DOHH2 (cell line): ENCODE results near the gene LRRC42.
"Not testable (repeated sequence)": the region's sequence is repeated elsewhere in the genome, so short reads cannot be mapped to it uniquely, and the experiment has no call there.

Experiments
- H3F3A ChIP-seq: fragments of 200-600 bp; sonication (generic), shearing (Covaris generic); 2 replicates; pipeline ENCODE4 v1.6.0; 2016; ENCODE audit warnings: antibody characterized with exemption, mild to moderate bottlenecking; ENCODE audit not compliant: control insufficient read depth, insufficient read depth
- H3K27ac ChIP-seq: fragments of 200-600 bp; sonication (generic); 2 replicates; pipeline ENCODE4 v1.5.1; 2014; ENCODE audit warnings: low read depth, mild to moderate bottlenecking, low read length, moderate library complexity
- H3K27me3 ChIP-seq: fragments of 200-600 bp; sonication (generic); 2 replicates; pipeline ENCODE4 v1.6.1; 2014; ENCODE audit warnings: mild to moderate bottlenecking, low read length, mixed read lengths; ENCODE audit not compliant: control insufficient read depth
- H3K36me3 ChIP-seq: fragments of 200-600 bp; sonication (generic); 2 replicates; pipeline ENCODE4 v1.6.1; 2014; ENCODE audit warnings: mild to moderate bottlenecking, low read length, moderate library complexity, mixed read lengths; ENCODE audit not compliant: control insufficient read depth
- H3K4me1 ChIP-seq: fragments of 200-600 bp; sonication (generic); 2 replicates; pipeline ENCODE4 v1.6.1; 2014; ENCODE audit warnings: mild to moderate bottlenecking, low read length, mixed read lengths; ENCODE audit not compliant: control insufficient read depth
- H3K4me2 ChIP-seq: fragments of 200-600 bp; sonication (generic); 2 replicates; pipeline ENCODE4 v1.6.0; 2014; ENCODE audit warnings: mild to moderate bottlenecking, low read length, moderate library complexity
- H3K4me3 ChIP-seq: fragments of 200-600 bp; sonication (generic); 2 replicates; pipeline ENCODE4 v1.5.1; 2014; ENCODE audit warnings: mild to moderate bottlenecking, low read length, mixed read lengths
- H3K79me2 ChIP-seq: fragments of 200-600 bp; sonication (generic); 2 replicates; pipeline ENCODE4 v1.6.1; 2014; ENCODE audit warnings: mild to moderate bottlenecking, low read length, mixed read lengths; ENCODE audit not compliant: control insufficient read depth
- H3K9me2 ChIP-seq: fragments of 200-600 bp; sonication (generic); replicated peaks from 2 replicates; pipeline ENCODE4 v1.6.1; 2014; ENCODE audit warnings: mild to moderate bottlenecking, low read length, mixed read lengths; ENCODE audit not compliant: control insufficient read depth
- H3K9me3 ChIP-seq: fragments of 200-600 bp; sonication (generic); 2 replicates; pipeline ENCODE4 v1.6.1; 2014; ENCODE audit warnings: antibody characterized with exemption, low read length, mixed read lengths; ENCODE audit not compliant: control insufficient read depth, insufficient read depth
- H4K20me1 ChIP-seq: fragments of 200-600 bp; sonication (generic); 2 replicates; pipeline ENCODE4 v1.6.0; 2014; ENCODE audit warnings: low read depth, mild to moderate bottlenecking, antibody characterized with exemption, low read length, moderate library complexity; ENCODE audit not compliant: control insufficient read depth, insufficient read depth
- CTCF ChIP-seq: fragments of 200-600 bp; sonication (generic); IDR thresholded peaks from one replicate; pipeline ENCODE4 v1.5.1; 2014; ENCODE audit warnings: antibody characterized with exemption, mild to moderate bottlenecking, low read depth, low read length; ENCODE audit not compliant: poor library complexity, severe bottlenecking
- EZH2phosphoT487 ChIP-seq: fragments of 200-600 bp; sonication (generic); IDR thresholded peaks from 2 replicates; pipeline ENCODE4 v1.6.1; 2017; ENCODE audit warnings: borderline replicate concordance, mild to moderate bottlenecking, antibody characterized with exemption, low read length, moderate library complexity, mixed read lengths

The LRRC42 gene

GRCh38 chr1:53967409-53968124 is 21.4 kb downstream of the LRRC42 start:
- Histone ChIP-seq H3K36me3 (peaks cover 48% of the 10 kb centered on the region), H3K9me2 (no peaks in the 10 kb centered on the region), H3K27me3 (no peaks in the 10 kb centered on the region), H3K79me2 (no peaks in the 10 kb centered on the region), H3K9me3 (no peaks in the 10 kb centered on the region), H3F3A (no peaks in the 10 kb centered on the region), H3K27ac (no peak overlapping the region), H3K4me1 (no peaks in the 10 kb centered on the region), H3K4me2 (no peak overlapping the region), H4K20me1 (no peaks in the 10 kb centered on the region), H3K4me3 (no peak overlapping the region)
- TF ChIP-seq CTCF: no peak
- no peak for TF ChIP-seq EZH2phosphoT487

GRCh38 chr1:53968125-53968513 is 22.0 kb downstream of the LRRC42 start:
- no peaks in the 10 kb centered on the region for H3K27me3 ChIP-seq
- H3K36me3 ChIP-seq: peaks cover 42% of the 10 kb centered on the region
- no peaks in the 10 kb centered on the region for H3K9me2 ChIP-seq
- no peak overlapping the region for H3K4me3 ChIP-seq
- no peak for TF ChIP-seq CTCF
- TF ChIP-seq EZH2phosphoT487: no peak
- no peaks in the 10 kb centered on the region for H4K20me1 ChIP-seq
- no peaks in the 10 kb centered on the region for H3K79me2 ChIP-seq
- H3K9me3 ChIP-seq: no peaks in the 10 kb centered on the region
- H3K27ac ChIP-seq: no peak overlapping the region
- no peaks in the 10 kb centered on the region for H3K4me1 ChIP-seq
- no peak overlapping the region for H3K4me2 ChIP-seq
- H3F3A ChIP-seq: no peaks in the 10 kb centered on the region

GRCh38 chr1:53969323-53969722 is 23.2 kb downstream of the LRRC42 start:
- peaks cover 34% of the 10 kb centered on the region for H3K36me3 ChIP-seq
- not testable (repeated sequence) for H3K9me3 ChIP-seq, H3K27me3 ChIP-seq, H3K4me3 ChIP-seq, H3K4me1 ChIP-seq, H3K27ac ChIP-seq, H3K9me2 ChIP-seq, H3F3A ChIP-seq, H4K20me1 ChIP-seq, H3K79me2 ChIP-seq, H3K4me2 ChIP-seq

- H3F3A ChIP-seq: no peaks in the 10 kb centered on the region
- TF ChIP-seq CTCF (no peak), EZH2phosphoT487 (no peak)
- H3K36me3 ChIP-seq: peaks cover 24% of the 10 kb centered on the region
- H3K4me3 ChIP-seq: no peak overlapping the region
- no peaks in the 10 kb centered on the region for H3K79me2 ChIP-seq
- no peaks in the 10 kb centered on the region for H3K27me3 ChIP-seq
- H3K4me1 ChIP-seq: no peaks in the 10 kb centered on the region
- H3K27ac ChIP-seq: no peak overlapping the region
- no peaks in the 10 kb centered on the region for H3K9me3 ChIP-seq
- H3K9me2 ChIP-seq: no peaks in the 10 kb centered on the region
- no peak overlapping the region for H3K4me2 ChIP-seq
- H4K20me1 ChIP-seq: no peaks in the 10 kb centered on the region
Measured at GRCh38 chr1:53971718-53972117, 25.6 kb downstream of the LRRC42 start.
